SK-N-SH treated with all-trans-retinoic acid at 6 μM for 48 hours (cell line): ENCODE measurements around the gene GRAMD1B.

ENCODE experiments used
- ATAC-seq: fragments of 200-7000 bp; cut with Tn5 transposase; 3 replicates; pipeline ENCODE4 v1.9.1; 2020; ENCODE audit warnings: mild to moderate bottlenecking, moderate library complexity
- ARNTL ChIP-seq: fragments of 450-650 bp; formaldehyde crosslinking; IDR thresholded peaks from 2 replicates; pipeline ENCODE4 v1.5.0; 2020; ENCODE audit warnings: low read depth, mild to moderate bottlenecking, moderate library complexity, borderline replicate concordance
- BACH2 ChIP-seq: fragments of 250-450 bp; sonication (Bioruptor Pico); IDR thresholded peaks from 2 replicates; pipeline ENCODE4 v1.9.0; 2021; ENCODE audit warnings: mild to moderate bottlenecking, borderline replicate concordance
- CREB5 ChIP-seq: fragments of 250-450 bp; sonication (Bioruptor Pico); IDR thresholded peaks from 2 replicates; pipeline ENCODE4 v1.5.1; 2020; ENCODE audit warnings: low read depth, mild to moderate bottlenecking, moderate library complexity
- CSDC2 ChIP-seq: fragments of 250-450 bp; sonication (Bioruptor Pico); IDR thresholded peaks from 2 replicates; pipeline ENCODE4 v1.5.0; 2020; ENCODE audit warnings: mild to moderate bottlenecking, moderate library complexity
- ESRRG ChIP-seq: fragments of 250-450 bp; sonication (Bioruptor Pico); IDR thresholded peaks from 2 replicates; pipeline ENCODE4 v1.6.1; 2021; ENCODE audit warnings: mild to moderate bottlenecking
- GLIS3 ChIP-seq: fragments of 250-450 bp; sonication (Bioruptor Pico); IDR thresholded peaks from 2 replicates; pipeline ENCODE4 v1.5.0; 2020; ENCODE audit warnings: mild to moderate bottlenecking, moderate library complexity
- ISL1 ChIP-seq: fragments of 250-450 bp; sonication (Bioruptor Pico); IDR thresholded peaks from 2 replicates; pipeline ENCODE4 v2.1.2; 2022; ENCODE audit warnings: mild to moderate bottlenecking, moderate library complexity
- OSR1 ChIP-seq: fragments of 250-450 bp; sonication (Bioruptor Pico); IDR thresholded peaks from 2 replicates; pipeline ENCODE4 v1.8.0; 2022; ENCODE audit warnings: moderate library complexity, mild to moderate bottlenecking, inconsistent platforms
- PATZ1 ChIP-seq: fragments of 250-450 bp; sonication (Bioruptor Pico); IDR thresholded peaks from 2 replicates; pipeline ENCODE4 v1.8.0; 2020; ENCODE audit warnings: mild to moderate bottlenecking, moderate library complexity, borderline replicate concordance
- POU6F1 ChIP-seq: fragments of 250-450 bp; sonication (Bioruptor Pico); IDR thresholded peaks from 2 replicates; pipeline ENCODE4 v1.8.0; 2021; ENCODE audit warnings: low read depth, mild to moderate bottlenecking, moderate library complexity, borderline replicate concordance
- PPARA ChIP-seq: fragments of 250-450 bp; sonication (Bioruptor Pico); IDR thresholded peaks from 2 replicates; pipeline ENCODE4 v1.5.0; 2020; ENCODE audit warnings: mild to moderate bottlenecking, borderline replicate concordance
- RARB ChIP-seq: fragments of 250-450 bp; sonication (Bioruptor Pico); IDR thresholded peaks from 2 replicates; pipeline ENCODE4 v1.8.0; 2021; ENCODE audit warnings: mild to moderate bottlenecking, moderate library complexity
- SNAI2 ChIP-seq: fragments of 250-450 bp; sonication (Bioruptor Pico); IDR thresholded peaks from 2 replicates; pipeline ENCODE4 v1.5.0; 2020; ENCODE audit warnings: mild to moderate bottlenecking, moderate library complexity
- TCF4 ChIP-seq: fragments of 250-450 bp; sonication (Bioruptor Pico); IDR thresholded peaks from 2 replicates; pipeline ENCODE4 v1.8.0; 2021; ENCODE audit warnings: mild to moderate bottlenecking, moderate library complexity, borderline replicate concordance
- TOX ChIP-seq: fragments of 250-450 bp; sonication (Bioruptor Pico); IDR thresholded peaks from 2 replicates; pipeline ENCODE4 v1.8.0; 2021; ENCODE audit warnings: mild to moderate bottlenecking, moderate library complexity, borderline replicate concordance
- TSHZ2 ChIP-seq: fragments of 250-450 bp; sonication (Bioruptor Pico); IDR thresholded peaks from 2 replicates; pipeline ENCODE4 v1.5.0; 2020; ENCODE audit warnings: mild to moderate bottlenecking, moderate library complexity
- ZC3H10 ChIP-seq: fragments of 250-450 bp; sonication (Bioruptor Pico); IDR thresholded peaks from 2 replicates; pipeline ENCODE4 v1.5.1; 2021; ENCODE audit warnings: mild to moderate bottlenecking, moderate library complexity
- ZFP3 ChIP-seq: fragments of 250-450 bp; sonication (Bioruptor Pico); IDR thresholded peaks from 2 replicates; pipeline ENCODE4 v1.5.0; 2020; ENCODE audit warnings: mild to moderate bottlenecking, moderate library complexity
- ZFP30 ChIP-seq: fragments of 450-650 bp; formaldehyde crosslinking; IDR thresholded peaks from 2 replicates; pipeline ENCODE4 v1.5.0; 2022; ENCODE audit warnings: mild to moderate bottlenecking, moderate library complexity
- ZNF565 ChIP-seq: fragments of 450-650 bp; formaldehyde crosslinking; conservative IDR thresholded peaks from 2 replicates; pipeline ENCODE4 v1.5.0; 2020; ENCODE audit warnings: low read depth, mild to moderate bottlenecking, moderate library complexity
- ZNF70 ChIP-seq: fragments of 450-650 bp; formaldehyde crosslinking; IDR thresholded peaks from 2 replicates; pipeline ENCODE4 v1.5.0; 2020; ENCODE audit warnings: mild to moderate bottlenecking, moderate library complexity
- ZNF8 ChIP-seq: fragments of 450-650 bp; formaldehyde crosslinking; IDR thresholded peaks from 2 replicates; pipeline ENCODE4 v1.5.0; 2020; ENCODE audit warnings: mild to moderate bottlenecking, moderate library complexity

The GRAMD1B gene

GRCh38 chr11:123458501-123458900, 28.4 kb downstream of the GRAMD1B start:
- no peak for TF ChIP-seq ZC3H10 (CRISPR knock-in tag)
- no peak for TF ChIP-seq TSHZ2 (CRISPR knock-in tag)
- no peak for TF ChIP-seq ZFP3 (CRISPR knock-in tag)
- TF ChIP-seq CSDC2 (CRISPR knock-in tag) = no peak

GRCh38 chr11:123460012-123460700, 30.1 kb downstream of the GRAMD1B start:
- TF ChIP-seq ZFP30 (CRISPR knock-in tag) = no peak
- no peak for TF ChIP-seq CREB5 (CRISPR knock-in tag)
- no peak for TF ChIP-seq ZNF565 (CRISPR knock-in tag)
- TF ChIP-seq TSHZ2 (CRISPR knock-in tag) = no peak
- no peak for TF ChIP-seq ISL1 (CRISPR knock-in tag)
- TF ChIP-seq SNAI2 (CRISPR knock-in tag) = no peak
- TF ChIP-seq CSDC2 (CRISPR knock-in tag) = no peak
- TF ChIP-seq ZFP3 (CRISPR knock-in tag) = no peak
- no peak for TF ChIP-seq BACH2 (CRISPR knock-in tag)
- no peak for TF ChIP-seq GLIS3 (CRISPR knock-in tag)
- no peak for TF ChIP-seq OSR1
- TF ChIP-seq PPARA (CRISPR knock-in tag) = no peak
- TF ChIP-seq ZNF70 = no peak
- no peak for TF ChIP-seq TOX (CRISPR knock-in tag)
- TF ChIP-seq ESRRG = no peak
- TF ChIP-seq PATZ1 (CRISPR knock-in tag) = no peak
- no peak for TF ChIP-seq POU6F1 (CRISPR knock-in tag)
- no peak for TF ChIP-seq ARNTL (CRISPR knock-in tag)
- no peak for ATAC-seq

More at GRCh38 chr11:123458501-123458900, 28.4 kb downstream of the GRAMD1B start:
- no peak for ATAC-seq

GRCh38 chr11:123461164-123461563, 31.1 kb downstream of the GRAMD1B start:
- no peak for ATAC-seq
- no peak for TF ChIP-seq RARB (CRISPR knock-in tag)
- no peak for TF ChIP-seq PATZ1 (CRISPR knock-in tag)
- no peak for TF ChIP-seq TCF4 (CRISPR knock-in tag)
- no peak for TF ChIP-seq PPARA (CRISPR knock-in tag)
- no peak for TF ChIP-seq ISL1 (CRISPR knock-in tag)
- no peak for TF ChIP-seq CSDC2 (CRISPR knock-in tag)
- no peak for TF ChIP-seq SNAI2 (CRISPR knock-in tag)
- TF ChIP-seq ZNF8 = no peak
- no peak for TF ChIP-seq GLIS3 (CRISPR knock-in tag)
- TF ChIP-seq POU6F1 (CRISPR knock-in tag) = no peak
- no peak for TF ChIP-seq ZNF565 (CRISPR knock-in tag)
- TF ChIP-seq ARNTL (CRISPR knock-in tag) = no peak
- TF ChIP-seq TOX (CRISPR knock-in tag) = no peak
- no peak for TF ChIP-seq OSR1
- no peak for TF ChIP-seq ZFP30 (CRISPR knock-in tag)
- no peak for TF ChIP-seq BACH2 (CRISPR knock-in tag)
